CD14-positive monocyte (primary cell): ENCODE results near the gene ZSCAN30. TPM values are rescaled to one million over a fixed set of nuclear protein-coding genes. Genes with fewer than 3 reads are reported as not detected.

Experiments
- DNase-seq, 3 donors: peaks; one replicate each; pipeline ENCODE4 v3.0.0-alpha.2; 2011 to 2022
- H2AFZ ChIP-seq: 2 replicates; pipeline ENCODE4 v1.6.0; 2012; ENCODE audit warnings: mild to moderate bottlenecking, low read depth, low read length, inconsistent platforms; ENCODE audit not compliant: insufficient read depth, poor library complexity, severe bottlenecking
- H3K27ac ChIP-seq, 2 donors: 1 replicate in 1 of 2; 2 replicates in 1 of 2; pipeline ENCODE4 v1.5.1; 2012 to 2013; ENCODE audit warnings: low read length in 2 of 2, control low read depth in 1 of 2, inconsistent platforms in 1 of 2, low read depth in 1 of 2, mild to moderate bottlenecking in 1 of 2
- H3K27me3 ChIP-seq, 2 donors: one replicate each; pipeline versions ENCODE4 v1.6.0 to v1.6.1; 2011 to 2013; ENCODE audit warnings: low read length in 2 of 2; ENCODE audit not compliant: control insufficient read depth in 2 of 2, insufficient read depth in 2 of 2
- H3K36me3 ChIP-seq, 2 donors: replicated peaks in 1 of 2; 1 replicate in 1 of 2; 2 replicates in 1 of 2; pipeline versions ENCODE4 v1.5.1 to v1.6.1; 2012 to 2013; ENCODE audit warnings: low read length in 2 of 2, control low read depth in 1 of 2, inconsistent platforms in 1 of 2, mild to moderate bottlenecking in 1 of 2; ENCODE audit not compliant: insufficient read depth in 2 of 2, control insufficient read depth in 1 of 2
- H3K4me1 ChIP-seq, 2 donors: 1 replicate in 1 of 2; 2 replicates in 1 of 2; pipeline versions ENCODE4 v1.5.1 to v1.6.1; 2012 to 2013; ENCODE audit warnings: low read length in 2 of 2, control low read depth in 1 of 2, inconsistent platforms in 1 of 2, mild to moderate bottlenecking in 1 of 2, moderate library complexity in 1 of 2; ENCODE audit not compliant: insufficient read depth in 2 of 2, control insufficient read depth in 1 of 2
- H3K4me2 ChIP-seq: replicated peaks from 2 replicates; pipeline ENCODE3; 2012; ENCODE audit warnings: low read length, moderate library complexity, mild to moderate bottlenecking; ENCODE audit not compliant: poor library complexity, severe bottlenecking; ENCODE audit errors: extremely low read depth
- H3K4me3 ChIP-seq, 3 experiments: fragments of 200-600 bp in 1 of 3; sonication (generic) in 1 of 3; replicated peaks in 1 of 3; 1 replicate in 2 of 3; 2 replicates in 1 of 3; pipeline ENCODE4 v1.5.1; 2011 to 2013; ENCODE audit warnings: low read length in 3 of 3, mild to moderate bottlenecking in 3 of 3, control low read depth in 2 of 3, low read depth in 2 of 3, inconsistent platforms in 1 of 3, moderate library complexity in 1 of 3
- H3K79me2 ChIP-seq: 2 replicates; pipeline ENCODE4 v1.6.0; 2012; ENCODE audit warnings: mild to moderate bottlenecking, control low read depth, inconsistent platforms, low read length, moderate library complexity; ENCODE audit not compliant: insufficient read depth
- H3K9ac ChIP-seq: 2 replicates; pipeline ENCODE4 v1.6.0; 2017; ENCODE audit warnings: low read length, mild to moderate bottlenecking; ENCODE audit not compliant: insufficient read depth, poor library complexity, severe bottlenecking
- H3K9me3 ChIP-seq, 2 donors: replicated peaks in 1 of 2; 1 replicate in 1 of 2; 2 replicates in 1 of 2; pipeline versions ENCODE4 v1.5.1 to v1.6.1; 2012 to 2013; ENCODE audit warnings: low read length in 2 of 2, control low read depth in 1 of 2; ENCODE audit not compliant: control insufficient read depth in 1 of 2, insufficient read depth in 1 of 2
- H4K20me1 ChIP-seq: 2 replicates; pipeline ENCODE4 v1.6.0; 2012; ENCODE audit warnings: mild to moderate bottlenecking, low read length, control low read depth, moderate library complexity; ENCODE audit not compliant: insufficient read depth
- H3K27ac Mint-ChIP-seq, 7 donors: one replicate each; pipeline ENCODE4 v1.8.0; 2020; ENCODE audit warnings: mild to moderate bottlenecking in 7 of 7, mixed read lengths in 7 of 7, moderate library complexity in 6 of 7, inconsistent platforms in 2 of 7
- H3K27me3 Mint-ChIP-seq, 3 donors: one replicate each; pipeline ENCODE4 v1.8.0; 2021 to 2022; ENCODE audit warnings: low read depth in 3 of 3, mild to moderate bottlenecking in 3 of 3, mixed read lengths in 3 of 3, moderate library complexity in 3 of 3, inconsistent platforms in 1 of 3
- H3K36me3 Mint-ChIP-seq, 2 donors: one replicate each; pipeline ENCODE4 v1.8.0; 2020; ENCODE audit warnings: mixed read lengths in 2 of 2, inconsistent platforms in 1 of 2, mild to moderate bottlenecking in 1 of 2
- H3K4me1 Mint-ChIP-seq: one replicate; pipeline ENCODE4 v1.8.0; 2020; ENCODE audit warnings: mild to moderate bottlenecking, mixed read lengths
- H3K4me3 Mint-ChIP-seq, 2 donors: one replicate each; pipeline ENCODE4 v1.8.0; 2020; ENCODE audit warnings: mild to moderate bottlenecking in 2 of 2, mixed read lengths in 2 of 2, moderate library complexity in 1 of 2
- H3K9me3 Mint-ChIP-seq, 7 donors: one replicate each; pipeline ENCODE4 v1.8.0; 2020 to 2022; ENCODE audit warnings: mixed read lengths in 7 of 7, mild to moderate bottlenecking in 6 of 7, moderate library complexity in 6 of 7, inconsistent platforms in 2 of 7
- WGBS: methylation state at CpG from one replicate; pipeline ENCODE4 v1.1.5; 2013; ENCODE audit warnings: missing lambda C conversion rate; ENCODE audit not compliant: insufficient coverage; 5-methylcytosine and 5-hydroxymethylcytosine counted together
- intact Hi-C, 2 donors: fragments of 100-400 bp; cut with micrococcal nuclease; formaldehyde crosslinking; loops; one replicate each; pipeline versions ENCODE4 v1.15.0 to v1.15.1; 2023
- polyA plus RNA-seq, 3 donors: library from polyadenylated mRNA; depleted of rRNA in 1 of 3; unstranded in 2 of 3; stranded (reverse) in 1 of 3; fragments of 300-500 nt in 2 of 3; fragments of >200 nt in 1 of 3; fragmentation: Illumina TruSeq in 2 of 3; gene quantifications; 1 replicate in 2 of 3; 2 replicates in 1 of 3; pipeline ENCODE4 v1.2.3, GENCODE V29; 2012 to 2021
- TF ChIP-seq, protein P1 (sequence below): fragments of 200-600 bp; IDR thresholded peaks from one replicate; pipeline ENCODE4 v1.8.0; 2022; ENCODE audit warnings: antibody characterized with exemption, mild to moderate bottlenecking

ZSCAN30 gene
- polyA plus RNA-seq, 3 donors, result 1.3 to 3.2 (median 1.7) TPM

DNA sequence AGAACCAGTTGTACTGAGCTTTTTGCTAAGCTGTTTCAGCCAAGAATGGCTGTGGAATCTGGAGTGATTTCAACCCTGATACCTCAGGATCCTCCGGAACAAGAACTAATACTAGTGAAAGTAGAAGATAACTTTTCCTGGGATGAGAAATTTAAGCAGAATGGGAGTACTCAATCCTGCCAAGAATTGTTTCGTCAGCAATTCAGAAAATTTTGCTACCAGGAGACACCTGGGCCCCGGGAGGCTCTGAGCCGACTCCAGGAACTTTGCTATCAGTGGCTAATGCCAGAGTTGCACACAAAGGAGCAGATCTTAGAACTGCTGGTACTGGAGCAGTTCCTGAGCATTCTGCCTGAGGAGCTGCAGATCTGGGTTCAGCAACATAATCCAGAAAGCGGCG lies 47.6 kb downstream of the ZSCAN30 start:
- TF ChIP-seq, protein P1, sequence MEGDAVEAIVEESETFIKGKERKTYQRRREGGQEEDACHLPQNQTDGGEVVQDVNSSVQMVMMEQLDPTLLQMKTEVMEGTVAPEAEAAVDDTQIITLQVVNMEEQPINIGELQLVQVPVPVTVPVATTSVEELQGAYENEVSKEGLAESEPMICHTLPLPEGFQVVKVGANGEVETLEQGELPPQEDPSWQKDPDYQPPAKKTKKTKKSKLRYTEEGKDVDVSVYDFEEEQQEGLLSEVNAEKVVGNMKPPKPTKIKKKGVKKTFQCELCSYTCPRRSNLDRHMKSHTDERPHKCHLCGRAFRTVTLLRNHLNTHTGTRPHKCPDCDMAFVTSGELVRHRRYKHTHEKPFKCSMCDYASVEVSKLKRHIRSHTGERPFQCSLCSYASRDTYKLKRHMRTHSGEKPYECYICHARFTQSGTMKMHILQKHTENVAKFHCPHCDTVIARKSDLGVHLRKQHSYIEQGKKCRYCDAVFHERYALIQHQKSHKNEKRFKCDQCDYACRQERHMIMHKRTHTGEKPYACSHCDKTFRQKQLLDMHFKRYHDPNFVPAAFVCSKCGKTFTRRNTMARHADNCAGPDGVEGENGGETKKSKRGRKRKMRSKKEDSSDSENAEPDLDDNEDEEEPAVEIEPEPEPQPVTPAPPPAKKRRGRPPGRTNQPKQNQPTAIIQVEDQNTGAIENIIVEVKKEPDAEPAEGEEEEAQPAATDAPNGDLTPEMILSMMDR, result no peak
- peak overlapping the region in 2 of 7 donors; percentile 21 to 82 for H3K27ac Mint-ChIP-seq
- Histone ChIP-seq H3K4me3 (no peak overlapping the region), H3K27ac (no peak overlapping the region), H3K4me1 (peaks cover 16 to 26% of the 10 kb centered on the region in 2 donors), H3K9me3 (peaks cover 6 to 46% of the 10 kb centered on the region in 2 donors), H2AFZ (no peak overlapping the region), H3K79me2 (peaks cover 19% of the 10 kb centered on the region), H3K4me2 (no peak overlapping the region), H4K20me1 (no peaks in the 10 kb centered on the region), H3K36me3 (peaks cover 37 to 53% of the 10 kb centered on the region in 2 donors), H3K27me3 (no peaks in the 10 kb centered on the region), H3K9ac (no peak overlapping the region)
- WGBS, result 94% methylated on average over 5 of the region's 6 CpGs
- DNase-seq, result no peak
- peaks cover 46 to 48% of the 10 kb centered on the region in 2 donors for H3K36me3 Mint-ChIP-seq
- H3K4me1 Mint-ChIP-seq, result peaks cover 16% of the 10 kb centered on the region
- intact Hi-C loops, result loop anchor here (10.0 kb wide), 4 partner anchors 132 to 732 kb away; partner anchors contain the start of genes INO80C (in 1 of the 2), RMP24 (in 1 of the 2) and ZNF396 (in 1 of the 2)
- no peak overlapping the region for H3K4me3 Mint-ChIP-seq
- H3K27me3 Mint-ChIP-seq, result no peaks in the 10 kb centered on the region
- peaks cover 19 to 42% (median 36%) of the 10 kb centered on the region in 7 donors for H3K9me3 Mint-ChIP-seq

DNA sequence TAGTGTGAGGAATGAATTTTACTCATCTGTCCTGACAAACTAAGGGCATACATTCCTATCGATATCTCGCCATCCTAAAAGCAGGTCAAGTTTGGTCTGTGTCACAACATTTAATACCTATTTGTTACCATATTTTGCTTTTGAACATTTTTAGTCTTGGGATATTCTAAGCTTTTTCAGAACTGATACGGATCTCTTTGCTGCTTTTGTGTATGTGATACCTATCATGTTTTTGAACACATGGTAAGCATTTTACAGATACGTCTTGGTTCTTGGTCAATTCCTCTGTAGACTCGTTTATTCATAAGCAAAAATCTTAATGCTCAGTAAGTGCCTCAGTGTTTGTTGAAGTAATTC lies 48.6 kb downstream of the ZSCAN30 start:
- Histone ChIP-seq H3K9ac (peak overlapping the region; percentile 84), H3K27ac (peak overlapping the region; percentile 96), H3K4me3 (peak overlapping the region; percentile 74 to 88 (median 76)), H3K79me2 (peaks cover 19% of the 10 kb centered on the region), H3K36me3 (peaks cover 37 to 44% of the 10 kb centered on the region in 2 donors), H3K9me3 (peaks cover 0 to 40% of the 10 kb centered on the region in 2 donors), H2AFZ (peak overlapping the region; percentile 69), H3K4me1 (peaks cover 6 to 16% of the 10 kb centered on the region in 2 donors), H3K4me2 (peak overlapping the region; percentile 81), H4K20me1 (no peaks in the 10 kb centered on the region), H3K27me3 (no peaks in the 10 kb centered on the region)
- Mint-ChIP-seq H3K4me1 (peaks cover 6% of the 10 kb centered on the region), H3K4me3 (peak overlapping the region; percentile 93 to 97), H3K27me3 (no peaks in the 10 kb centered on the region), H3K27ac (peak overlapping the region; percentile 96 to 100 (median 99)), H3K36me3 (peaks cover 42 to 43% of the 10 kb centered on the region in 2 donors), H3K9me3 (peaks cover 11 to 34% (median 28%) of the 10 kb centered on the region in 7 donors)
- TF ChIP-seq, protein P1, result no peak
- no peak for DNase-seq
- WGBS, result no CpG with 5 or more reads among the region's 5 CpGs
- intact Hi-C loops, result loop anchor here (2.0 to 10.0 kb wide), 7 partner anchors 49 to 733 kb away; partner anchors contain the start of genes ZSCAN30 (in 2 of the 2), INO80C (in 1 of the 2), RMP24 (in 1 of the 2) and ZNF24 (in 1 of the 2)
